HG02798 (cell line): ENCODE measurements around the gene TIMP2.
"Not testable (repeated sequence)": the region's sequence is repeated elsewhere in the genome, so short reads cannot be mapped to it uniquely, and the experiment has no call there.

Experiments used
- ATAC-seq: cut with Tn5 transposase; IDR thresholded peaks from one replicate; pipeline ENCODE4 v1.9.1; 2021; ENCODE audit warnings: mild to moderate bottlenecking; ENCODE audit not compliant: unreplicated experiment, poor library complexity

TIMP2 gene

DNA sequence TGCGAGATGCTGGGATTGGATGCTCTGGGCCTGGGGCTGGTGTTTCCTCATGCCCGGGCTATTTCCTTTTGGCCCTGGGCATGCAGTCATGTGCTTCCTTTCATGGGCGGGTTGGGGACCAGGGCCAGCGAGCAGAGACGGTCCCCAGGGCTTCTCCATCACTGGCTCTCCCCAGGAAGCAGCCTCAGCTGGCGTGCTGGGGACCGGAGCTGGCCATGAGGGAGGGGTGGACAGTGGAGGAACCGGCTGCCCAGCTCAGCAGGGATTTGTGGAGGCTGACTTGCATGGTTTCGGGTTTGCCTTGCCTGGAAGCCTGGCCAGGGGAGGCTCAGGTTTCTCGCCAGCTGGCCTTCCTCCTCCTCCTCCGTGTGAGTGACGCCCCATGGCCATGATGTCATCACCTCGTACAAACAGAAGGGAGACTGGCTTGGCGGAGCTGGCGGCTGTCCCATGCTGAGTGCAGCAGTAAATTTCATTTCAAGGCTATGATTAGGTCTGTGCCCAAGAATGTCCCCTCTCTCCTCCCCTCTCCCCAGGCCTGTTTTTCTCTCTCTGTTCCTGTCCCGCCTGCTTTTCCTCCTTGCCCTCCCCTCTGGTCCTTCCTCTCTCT lies 8.9 kb upstream of the TIMP2 start:
- ATAC-seq = no peak

DNA sequence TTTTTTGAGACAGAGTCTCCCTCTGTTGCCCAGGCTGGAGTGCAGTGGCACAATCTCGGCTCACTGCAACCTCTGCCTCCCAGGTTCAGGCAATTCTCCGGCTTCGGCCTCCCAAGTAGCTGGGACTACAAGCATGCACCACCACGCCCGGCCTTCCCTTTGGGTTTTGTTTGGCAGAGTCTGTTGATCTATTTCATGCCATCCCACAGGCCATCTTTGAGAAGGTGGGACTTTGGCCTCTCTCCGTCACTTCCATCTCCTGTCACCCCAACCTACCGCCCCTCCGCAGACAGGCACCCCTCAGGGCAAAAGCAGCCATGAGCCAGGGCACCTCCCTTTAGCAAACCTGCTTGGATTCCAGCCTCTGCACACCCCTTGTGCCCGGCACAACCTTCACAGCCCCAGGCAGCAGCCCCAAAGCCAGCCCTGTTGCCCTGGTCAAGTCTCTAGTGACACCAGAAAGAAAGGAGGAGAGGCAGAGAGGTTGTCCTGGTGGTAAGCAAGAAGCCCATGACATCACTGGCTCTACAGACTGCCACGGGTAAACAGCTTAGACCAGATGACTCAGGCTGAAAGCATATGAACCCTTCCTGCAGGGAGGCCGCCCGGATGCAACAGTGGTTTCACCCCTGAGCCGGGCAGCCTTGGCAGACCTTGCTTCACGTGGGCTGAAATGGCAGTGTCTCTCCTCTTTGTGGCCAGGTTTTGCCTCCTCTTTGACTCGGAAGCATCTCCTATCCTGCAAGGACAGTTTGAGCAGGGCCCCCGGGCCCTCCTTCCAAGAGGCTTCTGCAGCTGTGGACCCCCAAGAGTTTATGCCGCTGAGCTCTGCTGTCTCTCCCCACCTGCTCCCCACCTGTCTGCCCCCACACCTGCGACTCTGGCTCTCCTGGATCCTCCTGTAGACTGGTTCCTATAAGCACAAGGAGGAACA lies 8.1 kb upstream of the TIMP2 start:
- peak; percentile 40 for ATAC-seq

DNA sequence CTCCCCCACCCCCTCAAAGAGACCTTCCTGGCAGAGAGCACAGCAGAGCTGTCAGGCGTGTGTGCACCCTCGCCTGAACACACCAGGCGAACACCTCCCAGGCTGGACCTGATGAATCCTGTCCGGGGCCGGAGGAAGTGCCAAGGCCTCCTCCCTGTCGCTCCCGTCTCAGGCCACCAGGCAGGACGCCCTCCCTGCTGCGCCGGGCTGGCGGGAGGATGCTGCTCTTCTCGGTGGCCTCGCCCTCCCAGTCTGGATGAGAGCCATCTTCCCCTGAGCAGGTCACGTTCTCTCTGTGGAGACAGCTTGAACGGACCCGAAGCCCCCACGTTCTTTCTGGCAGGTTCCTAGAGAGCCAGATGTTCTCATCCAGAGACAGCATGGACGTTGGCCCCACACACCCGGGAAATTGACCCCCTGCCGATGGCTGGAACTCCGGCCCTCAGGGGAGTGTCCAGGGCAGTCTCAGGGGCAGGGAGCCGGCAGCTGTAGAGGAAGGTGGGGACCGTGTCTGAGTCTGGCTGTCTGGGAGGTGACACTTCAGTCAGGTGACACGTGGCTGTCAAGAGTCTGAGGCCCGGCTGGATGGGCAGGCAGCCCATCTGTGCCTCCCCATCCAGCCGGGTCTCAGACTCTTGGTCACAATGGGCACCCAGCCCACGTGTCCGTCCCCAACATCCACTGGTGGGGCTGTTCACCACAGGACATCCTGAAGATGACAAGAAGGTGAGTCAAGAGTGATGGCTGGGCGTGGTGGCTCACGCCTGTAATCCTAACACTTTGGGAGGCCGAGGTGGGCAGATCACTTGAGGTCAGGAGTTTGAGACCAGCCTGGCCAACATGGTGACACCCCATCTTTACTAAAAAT lies 5.0 kb upstream of the TIMP2 start:
- no peak for ATAC-seq

DNA sequence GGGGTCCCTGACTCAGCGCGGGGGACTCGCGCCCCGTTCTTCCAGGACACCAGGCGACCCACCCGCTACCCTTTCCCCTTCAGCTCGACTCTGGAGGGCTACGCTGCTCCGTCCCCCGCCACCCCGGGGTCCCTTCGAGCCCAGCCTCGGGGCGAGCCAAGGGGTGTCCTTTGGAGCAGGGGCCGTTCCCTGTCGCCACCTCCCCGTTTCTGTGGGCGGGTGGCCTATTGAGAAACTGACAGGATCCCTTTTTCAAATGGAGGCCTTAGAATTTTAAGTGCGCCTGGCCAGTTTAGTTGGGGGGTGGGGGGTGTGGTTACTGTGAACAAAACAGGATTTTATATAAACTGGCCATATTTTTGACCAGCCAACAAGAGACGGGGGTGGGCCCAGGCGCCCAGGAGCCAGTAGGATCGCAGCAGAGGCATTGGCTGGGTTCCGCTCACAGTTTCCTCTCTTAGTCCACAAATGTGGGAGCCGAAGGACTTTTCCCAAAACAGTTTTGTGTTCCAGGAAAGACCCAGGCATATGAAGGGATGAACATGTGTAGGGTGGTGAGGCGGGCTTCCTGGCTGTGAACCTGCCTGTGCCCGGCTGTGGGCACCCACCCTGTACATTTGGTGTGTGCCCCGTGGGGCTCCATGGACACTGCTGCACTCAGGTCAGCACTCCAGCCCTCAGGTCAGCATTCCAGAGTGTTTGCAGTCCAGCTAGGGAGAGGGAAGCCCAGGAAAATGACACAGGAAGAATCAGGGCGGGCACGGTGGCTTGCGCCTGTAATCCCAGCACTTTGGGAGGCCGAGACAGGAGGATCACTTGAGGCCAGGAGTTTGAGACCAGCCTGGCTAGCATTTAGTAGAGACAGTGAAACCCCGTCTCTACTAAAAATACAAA lies 722 bp upstream of the TIMP2 start:
- no peak for ATAC-seq

DNA sequence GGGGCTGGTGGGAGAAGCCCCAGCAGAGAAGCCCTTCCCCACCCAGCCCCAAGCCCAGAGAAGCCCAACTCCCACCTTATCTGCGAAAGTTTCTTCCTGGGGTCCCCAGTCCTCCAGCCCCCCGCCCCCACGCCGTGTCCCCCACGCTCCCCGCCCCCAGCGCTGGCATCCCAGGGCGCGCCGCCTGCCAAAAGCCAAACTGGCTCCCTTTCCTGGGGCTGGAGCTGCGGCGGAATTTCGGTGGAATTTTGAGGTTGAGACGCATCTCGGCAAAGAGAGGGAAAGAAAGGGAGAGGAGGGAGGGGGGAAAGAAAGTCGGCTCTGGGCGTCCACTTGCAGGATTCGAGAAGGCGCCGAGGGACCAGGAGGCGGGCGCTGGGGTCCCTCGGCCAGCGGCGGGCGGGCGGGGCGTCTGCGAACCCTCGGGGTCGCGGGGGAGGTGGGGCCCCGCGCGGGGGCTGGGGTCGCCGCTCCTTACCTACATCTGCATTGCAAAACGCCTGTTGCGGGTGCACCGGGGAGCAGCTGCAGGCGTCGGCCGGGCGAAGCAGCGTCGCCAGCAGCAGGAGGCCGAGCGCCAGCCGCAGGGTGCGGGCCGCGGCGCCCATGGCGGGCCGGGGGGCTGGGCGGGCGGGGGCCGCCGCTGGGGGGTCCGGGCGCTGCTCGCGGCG lies 571 bp downstream of the TIMP2 start:
- ATAC-seq = no peak

DNA sequence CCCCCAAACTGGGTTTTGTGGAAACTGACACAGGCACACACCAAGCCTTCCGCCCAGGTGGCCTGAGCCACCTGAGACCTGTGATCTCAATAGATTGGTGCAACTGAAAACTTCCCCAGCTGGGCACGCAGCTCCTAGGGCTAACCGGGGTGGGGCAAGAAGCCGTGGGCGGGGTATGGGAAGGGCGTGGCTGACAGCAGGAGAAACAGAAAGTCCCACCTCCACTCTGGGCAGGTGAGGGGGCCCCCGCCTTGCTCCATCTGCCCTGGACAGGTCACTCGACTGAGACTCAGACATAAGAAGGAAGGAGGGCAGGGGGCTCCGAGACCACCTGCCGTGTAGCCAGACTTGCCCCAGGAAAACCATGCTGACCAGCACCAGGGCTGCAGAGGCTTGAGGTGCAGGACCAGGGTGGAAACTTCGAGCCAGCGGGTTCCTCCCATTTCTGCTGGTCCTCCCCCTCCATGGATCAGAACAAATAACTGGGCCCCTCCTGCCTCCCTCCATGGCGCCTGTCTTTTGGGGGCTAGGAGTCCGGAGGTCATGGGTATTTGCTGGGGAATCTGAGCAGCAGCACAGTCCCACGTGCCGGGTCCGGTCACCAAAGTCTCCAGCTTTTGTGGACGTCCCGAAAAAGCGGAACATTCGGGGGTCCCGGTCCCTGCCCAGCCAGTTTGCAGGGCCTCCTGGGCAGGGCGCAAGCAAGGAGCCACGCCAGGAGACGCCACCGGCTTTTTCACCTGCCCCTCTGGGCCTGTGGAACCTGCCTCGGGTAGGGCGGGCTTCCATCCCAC lies 1.3 kb downstream of the TIMP2 start:
- no peak for ATAC-seq

DNA sequence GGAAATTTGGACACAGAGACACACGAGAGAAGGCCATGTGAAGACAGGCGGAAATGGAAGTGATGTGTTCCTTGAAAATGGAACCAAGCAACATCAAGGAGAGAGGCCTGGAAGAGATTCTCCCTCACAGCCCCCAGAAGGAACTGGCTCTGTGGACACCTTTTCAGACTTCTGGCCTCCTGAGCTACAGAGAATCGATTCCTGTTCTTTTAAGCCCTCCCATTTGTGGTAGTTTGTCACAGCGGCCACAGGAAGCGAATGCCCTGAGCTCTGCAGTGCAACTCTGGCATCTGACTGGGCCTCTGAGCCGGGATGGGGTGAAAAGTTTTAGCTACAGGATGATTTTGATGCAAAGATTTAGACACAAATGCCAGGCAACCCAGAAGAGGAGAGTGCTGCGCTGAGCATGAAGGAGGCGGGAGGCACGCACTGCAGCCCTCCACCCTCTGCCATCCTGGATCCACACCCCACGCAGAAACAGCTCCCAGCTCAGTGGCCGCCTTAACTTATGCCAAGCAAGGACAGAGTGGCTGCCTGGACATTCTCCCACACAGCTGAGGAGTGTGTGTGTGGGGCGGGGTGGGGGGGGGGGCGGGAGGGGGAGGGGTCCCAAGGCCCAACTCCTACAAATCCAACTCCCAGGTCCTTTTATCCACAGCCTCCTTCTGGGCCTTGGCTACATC lies 2.2 kb downstream of the TIMP2 start:
- no peak for ATAC-seq

DNA sequence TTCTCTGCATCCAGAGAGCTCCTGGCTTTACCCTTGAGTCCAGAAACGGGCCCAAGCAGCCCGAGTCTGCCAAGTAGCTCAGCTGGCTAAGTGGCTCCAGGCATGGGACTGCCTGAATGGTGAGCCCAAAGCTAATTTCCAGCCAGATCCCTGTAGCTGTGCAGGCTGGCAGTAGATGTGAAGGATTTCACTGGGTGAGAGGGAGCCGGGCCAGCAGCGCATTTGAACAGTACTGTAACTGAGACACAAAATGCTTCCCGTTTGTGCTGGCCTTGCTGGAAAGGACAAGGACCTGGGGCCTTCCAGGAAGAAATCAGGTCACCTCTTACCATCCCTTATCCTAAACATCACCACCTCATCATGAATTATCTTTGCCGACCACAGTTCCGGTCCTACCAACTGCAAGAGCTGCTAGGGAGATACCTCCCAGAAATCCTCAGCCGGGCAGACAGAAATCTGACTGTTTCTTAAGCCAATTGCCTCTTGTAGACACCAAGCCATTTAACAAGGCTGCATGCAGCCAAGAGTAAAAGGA lies 3.7 kb downstream of the TIMP2 start:
- no peak for ATAC-seq

DNA sequence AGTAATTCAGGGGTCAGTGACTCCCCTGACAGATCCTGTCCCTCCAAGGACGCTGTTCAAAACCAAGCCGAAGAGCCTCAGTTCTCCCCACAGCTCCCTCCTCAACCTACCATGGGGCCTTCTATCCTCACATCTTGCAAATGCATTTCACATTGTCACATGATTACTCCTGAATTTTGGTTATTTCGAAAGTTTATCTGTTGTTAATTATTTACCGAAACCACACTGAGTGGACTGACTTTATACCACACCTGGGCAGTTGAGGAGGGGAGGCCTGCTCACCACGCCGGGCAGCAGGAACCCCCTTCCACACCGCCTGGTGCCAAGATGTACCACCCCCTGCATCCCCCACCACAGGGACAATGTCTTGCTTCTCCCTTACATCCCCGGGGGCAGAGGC lies 4.7 kb downstream of the TIMP2 start:
- ATAC-seq = no peak

DNA sequence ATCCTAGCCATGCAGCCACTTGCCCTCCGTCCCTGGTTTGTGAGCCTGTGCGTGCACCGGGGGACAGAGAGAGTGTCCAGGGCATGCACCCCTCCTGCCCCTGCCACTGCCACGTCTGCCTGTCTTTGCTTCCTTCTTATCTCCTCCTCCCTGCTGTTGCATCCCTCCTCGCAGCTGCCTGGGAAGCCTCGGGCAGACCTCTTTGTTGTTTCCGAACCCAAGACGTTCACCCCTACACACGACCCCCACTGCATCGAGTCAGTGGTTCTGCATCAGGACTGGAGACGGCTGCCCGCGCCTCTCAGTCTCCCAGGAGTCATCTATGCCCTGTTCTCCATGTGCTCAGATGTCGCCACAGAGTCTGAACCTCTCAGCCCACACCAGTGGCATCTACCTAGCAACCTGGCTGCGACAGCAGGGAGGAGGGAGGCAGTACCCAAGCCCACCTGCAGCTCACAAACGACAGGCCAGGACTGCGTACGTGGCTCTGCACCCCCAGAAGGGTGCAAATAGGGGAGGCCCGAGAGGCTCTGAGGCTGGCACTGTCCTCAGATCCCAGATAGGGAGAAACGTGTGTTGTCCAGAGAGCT lies 5.2 kb downstream of the TIMP2 start:
- no peak for ATAC-seq

DNA sequence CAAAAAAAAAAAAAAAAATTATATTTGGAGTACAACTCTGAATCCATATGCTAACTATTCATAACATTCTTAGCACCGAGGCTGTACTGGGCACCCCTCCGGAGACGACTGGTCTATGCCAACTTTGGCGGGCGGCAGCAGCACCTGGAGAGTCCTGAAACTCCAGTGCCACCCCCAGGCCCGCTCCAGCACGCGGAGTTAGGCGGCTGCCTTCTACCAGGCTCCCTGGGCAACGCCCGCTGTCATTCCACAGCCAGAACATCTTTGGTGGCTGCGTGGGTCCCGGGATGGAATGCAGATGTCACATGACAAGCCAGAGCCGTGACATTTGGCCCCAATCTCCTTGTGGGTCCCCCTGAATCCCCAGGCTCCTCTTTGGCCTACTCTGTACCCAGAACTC lies 6.2 kb downstream of the TIMP2 start:
- ATAC-seq = no peak

DNA sequence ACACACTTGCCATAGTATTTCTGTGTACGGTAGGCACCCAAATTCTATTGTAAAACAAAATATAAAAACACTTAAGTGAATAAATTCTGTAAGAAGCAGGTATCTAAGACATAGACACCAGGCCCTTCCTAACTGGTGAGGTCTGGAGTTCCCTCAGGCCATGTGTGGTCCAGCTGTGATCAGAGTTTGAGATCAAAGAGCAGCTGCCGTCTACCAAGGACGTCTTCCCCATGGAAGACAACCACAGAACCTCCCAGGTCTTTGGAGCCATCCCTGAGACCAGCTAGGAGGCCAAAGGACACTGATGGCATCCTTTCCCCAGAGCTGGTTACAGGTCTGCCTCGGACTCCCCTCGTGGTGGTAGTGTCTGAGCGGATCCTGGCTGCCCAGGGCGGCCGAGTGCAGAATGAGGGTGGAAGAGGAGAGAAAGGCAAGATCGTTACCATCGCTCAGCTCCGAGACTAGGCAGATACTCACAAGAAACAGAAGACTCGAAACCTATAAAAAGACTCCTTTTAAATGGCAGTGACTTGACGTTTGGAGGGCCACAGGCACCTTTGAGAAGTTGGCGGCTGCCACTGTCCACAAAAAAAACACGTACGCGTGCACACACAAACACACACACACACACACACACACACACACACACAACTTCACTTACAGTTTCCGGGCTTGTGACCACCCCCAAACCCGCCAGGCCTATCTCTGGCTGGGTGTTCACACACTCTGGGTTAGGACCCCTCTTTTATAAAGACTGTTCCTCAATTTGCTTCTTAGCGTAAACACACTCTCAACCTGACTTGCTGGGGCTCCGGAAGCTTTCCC lies 7.5 kb downstream of the TIMP2 start:
- ATAC-seq = no peak

DNA sequence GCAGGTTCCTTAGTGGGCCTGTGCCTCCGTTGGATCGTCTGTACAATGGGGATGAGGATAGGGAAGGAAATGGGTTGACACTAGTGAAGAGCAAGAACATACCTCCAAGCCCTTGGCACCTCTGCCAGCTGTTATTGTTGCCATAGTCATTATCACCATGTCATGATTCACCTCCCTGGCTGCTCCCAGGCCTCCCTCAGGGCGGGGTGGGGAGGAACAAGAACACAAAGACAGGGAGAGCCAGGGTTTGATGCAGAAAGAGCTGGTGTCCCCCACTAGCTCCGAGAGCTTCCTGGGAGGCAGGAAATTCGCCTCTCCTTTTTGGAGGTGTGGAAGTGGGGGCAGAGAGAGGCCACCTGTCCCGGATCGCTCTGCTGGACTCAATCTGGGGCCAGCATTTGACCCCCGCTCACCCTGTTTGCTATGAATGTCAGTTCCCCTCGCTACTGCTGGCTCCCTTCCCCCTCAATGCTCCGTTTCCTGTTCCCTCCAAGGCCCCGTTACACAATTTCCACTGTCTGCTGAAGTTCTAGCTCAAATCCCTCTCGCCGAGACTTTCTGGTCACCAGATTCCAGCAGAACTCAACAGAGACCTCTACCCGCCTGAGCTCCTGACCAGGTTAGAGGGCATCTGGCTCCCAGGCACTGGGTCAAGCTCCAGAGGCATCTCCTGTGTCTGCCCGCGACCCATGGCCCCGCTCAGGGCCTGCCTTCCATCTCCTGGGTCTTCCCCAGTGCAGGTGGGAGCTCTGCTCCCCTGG lies 9.1 kb downstream of the TIMP2 start:
- ATAC-seq = no peak

DNA sequence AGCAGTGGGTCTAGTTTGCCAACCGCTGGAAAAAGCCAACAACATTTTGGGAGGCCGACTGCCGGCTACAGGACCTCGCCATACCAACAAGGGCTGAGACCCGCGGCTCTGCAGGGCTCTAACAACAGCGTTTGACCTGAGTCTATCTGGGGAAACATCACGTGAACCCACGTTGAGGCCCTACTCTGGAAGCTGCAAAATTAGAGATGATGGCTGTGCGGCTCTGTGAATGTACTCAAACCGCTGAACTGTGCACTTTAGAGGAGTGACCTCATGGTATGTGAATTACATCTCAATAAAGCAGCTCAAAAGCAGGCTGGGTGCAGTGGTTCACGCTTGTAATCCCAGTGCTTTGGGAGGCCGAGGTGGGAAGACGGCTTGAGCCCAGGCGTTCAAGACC lies 12.1 kb downstream of the TIMP2 start:
- no peak for ATAC-seq

DNA sequence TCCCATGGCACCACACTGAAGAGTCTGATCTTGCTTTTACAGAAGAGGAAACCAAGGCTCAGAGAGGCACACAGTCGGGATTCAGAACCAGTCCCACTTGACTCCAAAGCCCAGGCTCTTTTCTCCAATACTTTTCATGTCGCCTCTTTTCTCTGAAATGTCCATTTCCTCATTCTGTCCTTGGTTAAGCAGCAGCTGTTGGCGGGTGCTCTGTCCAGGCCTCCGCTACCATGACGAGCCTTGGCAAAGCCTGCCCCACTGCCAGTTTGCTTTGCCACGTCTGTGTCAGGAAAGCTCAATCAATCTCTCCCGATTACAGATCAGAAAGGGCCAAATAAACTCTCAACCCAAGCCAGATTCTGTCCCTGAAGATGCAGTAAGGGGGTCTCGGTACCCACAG lies 13.1 kb downstream of the TIMP2 start:
- ATAC-seq = no peak

DNA sequence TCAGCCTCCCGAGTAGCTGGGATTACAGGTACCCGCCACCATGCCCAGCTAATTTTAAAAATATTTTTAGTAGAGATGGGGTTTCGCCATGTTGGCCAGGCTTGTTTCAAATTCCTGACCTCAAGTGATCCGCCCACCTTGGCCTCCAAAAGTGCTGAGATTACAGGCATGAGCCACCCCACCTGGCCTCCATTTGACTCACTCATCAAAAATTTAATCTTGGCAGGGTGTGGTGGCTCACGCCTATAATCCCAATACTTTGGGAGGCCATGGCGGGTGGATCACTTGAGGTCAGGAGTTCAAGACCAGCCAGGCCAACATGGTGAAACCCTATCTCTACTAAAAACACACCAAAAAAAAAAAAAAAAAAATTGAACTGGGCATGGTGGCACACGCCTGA lies 13.6 kb downstream of the TIMP2 start:
- not testable (repeated sequence) for ATAC-seq
